Fibroblast of the conjunctiva (primary cell): ENCODE measurements around the gene ARPP21.
A peak's percentile ranks its signal among the peaks of the same experiment; 100 is the strongest.

Experiments used
- DNase-seq: peaks from one replicate; pipeline ENCODE4 v3.0.0-alpha.2; 2010; ENCODE audit warnings: low read depth

The ARPP21 gene

DNA sequence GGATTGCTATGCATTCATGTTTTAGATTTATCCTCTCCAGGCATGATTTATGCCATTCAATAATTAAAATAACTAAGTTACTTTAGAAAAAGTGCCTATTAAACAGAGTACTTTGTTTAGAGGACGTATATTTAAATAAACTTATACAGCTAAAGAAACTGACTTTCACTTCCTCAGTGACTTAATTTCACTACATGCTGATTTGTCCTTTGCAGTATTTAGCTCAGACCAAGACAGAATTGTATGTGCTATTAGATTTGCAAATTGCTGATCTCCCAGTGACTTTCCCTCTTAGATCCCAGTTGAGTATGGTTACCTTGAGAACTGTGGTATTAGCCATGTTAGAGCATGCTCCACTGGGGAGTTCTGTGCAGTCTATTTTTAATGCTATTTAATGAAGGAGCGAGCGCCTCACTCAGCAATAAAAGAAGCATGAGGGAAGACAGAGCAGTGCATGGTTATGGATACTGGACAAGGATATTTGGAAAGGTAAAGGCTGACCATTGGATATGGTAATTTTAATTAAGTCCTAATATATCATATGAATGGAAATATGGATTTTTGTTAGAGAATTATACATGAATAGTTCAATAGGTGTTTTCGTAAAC lies 2.7 kb downstream of the ARPP21 start:
- DNase-seq = no peak

DNA sequence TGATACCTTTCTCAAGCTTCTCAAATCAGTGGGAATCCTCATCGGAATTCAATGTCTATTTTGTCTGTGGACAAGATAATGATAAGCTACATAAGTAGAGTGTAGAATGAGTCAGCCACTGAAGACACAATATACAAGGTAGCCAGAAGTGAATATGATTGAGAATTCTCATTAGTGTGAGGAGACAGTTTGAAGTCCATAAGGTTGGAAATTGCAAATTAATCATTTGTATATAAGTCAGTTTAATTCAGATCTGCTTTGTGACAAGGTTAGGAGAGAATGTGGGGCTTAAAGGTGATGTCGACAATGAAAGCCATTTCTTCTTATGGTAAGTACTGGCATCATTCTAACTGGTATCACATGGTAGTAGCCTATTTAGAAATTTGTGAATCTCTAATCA lies 4.2 kb downstream of the ARPP21 start:
- no peak for DNase-seq

DNA sequence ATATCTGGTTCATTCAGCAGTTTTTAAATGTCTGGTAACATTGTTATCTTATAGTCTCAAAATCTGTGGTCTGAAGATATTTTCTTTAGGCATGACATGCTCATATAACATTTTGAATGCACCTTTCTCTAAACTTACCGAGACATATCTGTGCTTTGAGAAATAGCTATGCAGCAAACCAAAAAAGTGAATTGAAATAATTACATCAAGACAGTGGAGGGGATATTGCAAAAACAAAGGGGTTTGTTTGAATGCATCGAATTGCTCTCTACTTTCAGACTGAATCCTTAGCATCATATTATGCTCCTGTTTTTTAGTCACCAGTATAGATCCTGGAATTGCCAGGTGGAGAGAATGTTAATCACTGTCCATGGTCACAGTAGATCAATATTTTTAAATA lies 5.1 kb downstream of the ARPP21 start:
- DNase-seq = no peak

DNA sequence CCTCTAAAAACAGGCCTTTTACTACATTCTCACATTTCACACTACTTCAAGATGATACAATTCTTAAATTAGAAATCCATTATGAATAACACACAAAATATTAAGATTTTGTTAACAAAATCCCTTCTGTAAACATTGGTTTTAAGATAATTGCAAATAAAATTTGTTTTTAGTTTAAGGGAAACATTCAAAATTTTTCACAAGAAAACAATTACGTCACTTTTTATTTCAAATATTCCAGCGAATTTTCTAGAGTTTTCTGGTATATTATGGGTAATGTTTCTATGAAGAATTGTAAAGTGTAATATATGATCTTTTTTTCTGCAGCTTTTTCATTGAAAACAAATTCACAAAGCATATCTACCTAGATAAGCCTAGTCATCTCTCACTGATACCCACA lies 5.9 kb downstream of the ARPP21 start:
- DNase-seq = no peak

DNA sequence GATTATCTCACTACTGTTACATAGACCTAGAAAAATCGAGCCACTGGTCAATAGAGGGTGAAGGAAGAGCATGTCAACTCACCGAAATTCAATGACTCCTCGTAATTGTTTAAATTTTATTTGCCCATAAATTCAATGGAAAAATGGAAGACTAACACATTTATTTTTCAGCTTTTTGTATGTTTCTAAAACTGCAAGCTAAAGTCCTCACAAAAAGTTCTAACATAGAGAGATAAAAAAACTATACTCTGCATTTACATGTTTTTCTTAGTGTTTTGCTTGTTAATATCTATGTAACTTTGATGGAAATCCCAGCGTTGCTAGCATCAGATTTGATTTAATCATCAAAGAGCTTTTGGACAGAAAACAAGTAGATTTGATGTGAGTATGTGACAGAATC lies 6.8 kb downstream of the ARPP21 start:
- DNase-seq = no peak

DNA sequence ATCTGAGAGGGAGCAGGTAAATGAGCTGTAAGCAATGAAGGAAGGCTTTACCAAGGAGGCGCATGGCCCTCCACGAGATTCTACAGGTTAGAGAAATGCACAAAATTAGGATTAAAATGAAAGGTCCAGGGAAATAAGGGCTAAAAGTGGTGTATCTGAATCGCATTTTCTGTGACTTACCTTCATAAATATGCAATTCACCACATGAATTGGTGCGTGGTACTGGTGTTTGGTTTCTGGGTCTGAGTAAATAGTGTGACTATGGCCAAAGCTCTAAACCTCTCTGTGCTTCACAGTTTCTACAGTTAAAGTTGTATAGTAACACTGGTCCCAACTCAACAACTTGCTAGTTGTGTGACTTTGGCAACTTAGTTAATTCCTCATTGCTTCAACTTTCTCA lies 8.1 kb downstream of the ARPP21 start:
- no peak for DNase-seq

DNA sequence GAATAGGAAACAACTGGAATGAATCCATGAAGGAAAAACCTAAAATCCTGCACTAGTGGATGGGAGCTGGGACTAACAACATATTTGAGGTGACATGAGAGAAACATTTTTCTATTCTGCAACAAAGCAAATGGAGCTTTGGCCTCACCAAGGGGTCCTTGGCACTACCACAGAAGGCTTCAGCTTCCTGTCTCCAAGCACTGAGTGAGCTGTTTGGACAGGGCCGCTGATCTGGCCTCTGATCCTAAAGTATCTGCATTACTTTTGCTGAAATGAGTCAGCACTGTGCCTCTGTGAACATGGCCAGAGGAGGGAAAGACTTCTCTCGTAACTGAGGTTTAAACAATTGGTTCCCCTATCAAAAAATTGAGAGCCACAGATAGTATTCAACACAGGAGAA lies 9.0 kb downstream of the ARPP21 start:
- DNase-seq = no peak

DNA sequence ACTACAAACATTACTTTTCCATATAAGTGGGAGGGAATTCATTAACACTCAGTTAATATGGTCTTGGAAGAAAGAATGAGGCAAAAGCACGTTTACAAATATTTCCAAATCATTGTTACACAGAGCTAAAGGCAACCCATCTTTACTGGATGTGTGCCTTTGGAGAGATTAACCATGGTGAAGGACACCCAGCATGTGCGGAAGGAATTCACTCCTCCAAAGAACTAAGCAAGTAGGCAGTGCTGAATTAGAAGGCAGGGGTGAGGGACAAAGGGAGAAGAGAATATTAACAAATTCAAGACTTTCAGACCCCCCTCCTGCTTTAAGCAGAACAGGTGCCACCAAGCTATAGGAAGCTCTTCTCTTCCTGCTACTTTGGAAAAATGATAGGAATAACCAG lies 10.1 kb downstream of the ARPP21 start:
- DNase-seq = no peak

DNA sequence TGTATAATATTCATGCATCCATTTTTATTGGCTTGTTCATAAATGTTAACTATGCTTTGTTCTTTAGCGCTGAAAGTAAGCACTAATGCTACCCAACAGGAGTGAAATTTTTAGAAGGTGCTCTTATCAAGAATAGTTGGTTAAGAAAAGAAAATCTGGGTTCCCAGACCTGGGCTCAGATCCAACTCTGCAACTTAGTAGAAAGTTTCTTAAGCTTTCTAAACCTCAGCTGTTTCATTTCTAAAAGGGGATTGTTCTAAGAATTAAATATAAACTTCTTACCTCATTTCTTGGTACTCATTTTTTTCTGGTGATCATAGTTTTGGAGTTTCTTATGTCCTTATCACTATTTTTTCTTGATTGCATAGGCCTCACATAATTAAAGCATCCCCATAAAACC lies 12.1 kb downstream of the ARPP21 start:
- no peak for DNase-seq

DNA sequence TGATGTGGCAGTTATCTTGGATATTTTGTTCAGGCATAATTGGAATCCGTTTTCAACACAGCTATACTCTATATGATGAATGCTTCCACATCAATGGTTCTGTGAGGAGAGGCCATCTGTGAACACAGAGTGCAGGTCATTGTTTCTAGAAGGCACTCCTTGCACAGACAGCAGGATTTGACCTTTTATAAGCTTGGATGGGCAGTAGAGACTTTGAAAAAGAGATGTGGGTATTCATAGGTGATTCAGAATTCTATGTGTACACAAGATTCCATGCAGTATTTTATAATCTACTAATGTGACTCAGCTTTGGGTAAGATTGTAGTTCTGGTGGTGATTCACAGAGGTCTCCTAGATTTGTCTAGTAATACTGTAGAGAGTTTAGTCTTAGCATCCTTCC lies 12.5 kb downstream of the ARPP21 start:
- no peak for DNase-seq

DNA sequence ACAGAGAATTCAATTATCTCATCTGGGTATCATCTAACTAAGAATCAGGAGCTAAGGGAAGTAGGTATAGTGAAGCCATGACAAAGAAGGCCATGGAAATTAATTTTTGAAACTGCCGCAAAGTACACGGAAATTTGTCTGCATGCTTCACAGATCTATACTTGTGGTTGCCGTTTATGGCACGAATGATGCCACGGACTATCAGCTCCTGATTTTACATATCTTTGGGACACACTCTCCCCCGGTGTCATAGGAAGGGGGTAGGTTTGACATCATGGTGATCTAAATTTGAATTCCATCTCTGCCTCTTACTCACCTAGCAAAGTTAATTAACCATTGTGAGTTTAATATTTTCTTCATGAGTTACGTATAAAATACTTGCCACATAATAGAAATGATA lies 14.0 kb downstream of the ARPP21 start:
- DNase-seq = no peak

DNA sequence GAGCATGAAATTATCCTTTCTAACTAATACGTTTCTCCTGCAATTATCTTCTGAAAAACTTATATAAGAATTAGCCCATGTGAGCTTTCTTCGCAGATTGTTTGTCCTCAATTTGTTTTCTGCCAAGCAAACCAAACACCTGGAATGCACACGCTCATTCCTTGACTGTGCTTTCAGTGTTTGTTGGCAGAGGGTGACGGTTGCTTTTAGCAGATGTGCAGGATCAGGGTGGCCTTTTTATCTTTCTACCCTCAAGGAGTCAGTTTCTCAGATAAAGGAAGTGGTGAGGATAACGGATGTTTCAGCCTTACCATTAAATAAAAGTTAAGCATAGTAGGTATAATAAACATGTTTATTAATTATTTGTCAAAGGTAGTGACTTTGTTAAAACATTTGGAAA lies 15.2 kb downstream of the ARPP21 start:
- DNase-seq = no peak

DNA sequence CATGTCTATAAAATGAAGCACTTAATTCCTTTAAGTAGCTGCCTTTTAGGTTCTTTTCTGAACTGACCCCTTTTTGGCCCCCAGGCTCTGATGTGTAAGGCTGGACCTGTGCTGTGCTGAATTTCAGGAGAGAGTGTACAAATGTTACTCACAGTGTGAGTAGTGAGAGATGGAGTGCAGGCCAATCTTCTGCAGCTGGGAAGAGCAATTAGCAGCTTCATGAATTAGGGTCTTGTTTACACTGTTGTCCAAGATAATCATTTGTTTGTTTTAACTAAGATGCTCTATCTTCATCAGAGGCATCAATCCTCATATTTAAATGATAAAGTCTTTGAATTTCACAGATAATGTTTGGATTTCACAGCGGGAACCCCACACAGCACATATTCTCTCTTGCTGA lies 19.4 kb downstream of the ARPP21 start:
- DNase-seq = no peak

DNA sequence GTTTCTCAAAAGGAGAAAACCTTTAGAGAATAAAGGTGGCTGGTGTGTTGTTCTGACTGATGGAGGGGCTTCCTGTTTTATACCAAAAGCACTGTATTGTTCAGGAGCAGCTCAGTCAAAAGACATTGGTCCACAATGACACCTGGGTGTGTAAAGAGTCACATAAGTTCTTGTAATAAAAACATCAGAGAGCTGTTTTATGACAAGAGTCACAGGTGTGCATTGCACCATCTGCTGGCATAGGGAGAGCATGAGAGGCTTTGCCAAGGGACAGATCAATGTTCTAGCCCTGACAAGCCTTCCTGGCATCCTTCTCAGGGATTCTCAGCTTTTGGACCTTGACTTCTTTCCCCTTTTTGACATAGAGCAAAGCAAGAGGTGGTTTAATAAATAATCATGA lies 20.4 kb downstream of the ARPP21 start:
- DNase-seq = no peak

DNA sequence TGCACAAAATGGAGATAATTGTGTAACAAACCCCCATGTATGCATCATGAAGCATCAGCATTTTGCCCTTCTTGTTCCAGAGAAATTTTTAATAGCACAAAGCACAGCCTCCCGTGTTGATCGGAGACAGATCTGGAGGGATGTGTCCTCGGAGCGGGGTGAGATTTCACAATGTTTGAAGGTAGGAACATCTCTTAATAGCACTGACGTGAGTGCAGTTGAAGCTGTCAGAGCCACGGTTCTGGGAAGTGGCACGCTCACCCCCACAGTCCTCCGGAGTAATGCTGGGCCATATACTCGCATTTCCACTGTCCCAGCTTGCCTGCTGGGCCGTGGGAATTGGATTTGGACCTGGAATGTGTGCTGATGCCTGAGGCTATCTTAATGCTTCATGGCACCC lies 24.1 kb downstream of the ARPP21 start:
- DNase-seq = no peak

DNA sequence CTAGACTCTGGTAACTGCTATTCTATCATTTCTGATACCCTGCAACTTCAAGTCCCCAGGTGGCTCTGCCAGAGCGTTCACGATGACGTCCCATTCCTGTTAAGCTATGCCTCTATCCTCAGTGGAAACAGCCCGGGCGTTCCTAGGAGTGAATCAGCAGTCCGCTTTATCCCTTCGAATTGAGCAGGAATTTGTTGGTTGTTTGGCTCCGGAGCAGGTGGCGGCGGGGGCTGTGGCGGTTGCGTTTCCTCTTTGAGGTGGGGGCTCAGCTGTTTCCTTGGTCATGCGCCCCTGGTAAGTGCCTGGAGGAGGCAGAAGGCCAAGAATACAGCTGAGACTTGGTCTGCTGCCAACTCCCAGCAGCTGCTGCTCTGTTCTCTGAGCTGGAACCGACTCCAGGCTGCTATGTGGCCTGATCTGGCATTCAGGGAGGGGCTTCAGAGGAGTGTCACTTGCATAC lies 25.2 kb downstream of the ARPP21 start:
- peak; percentile 8 for DNase-seq

DNA sequence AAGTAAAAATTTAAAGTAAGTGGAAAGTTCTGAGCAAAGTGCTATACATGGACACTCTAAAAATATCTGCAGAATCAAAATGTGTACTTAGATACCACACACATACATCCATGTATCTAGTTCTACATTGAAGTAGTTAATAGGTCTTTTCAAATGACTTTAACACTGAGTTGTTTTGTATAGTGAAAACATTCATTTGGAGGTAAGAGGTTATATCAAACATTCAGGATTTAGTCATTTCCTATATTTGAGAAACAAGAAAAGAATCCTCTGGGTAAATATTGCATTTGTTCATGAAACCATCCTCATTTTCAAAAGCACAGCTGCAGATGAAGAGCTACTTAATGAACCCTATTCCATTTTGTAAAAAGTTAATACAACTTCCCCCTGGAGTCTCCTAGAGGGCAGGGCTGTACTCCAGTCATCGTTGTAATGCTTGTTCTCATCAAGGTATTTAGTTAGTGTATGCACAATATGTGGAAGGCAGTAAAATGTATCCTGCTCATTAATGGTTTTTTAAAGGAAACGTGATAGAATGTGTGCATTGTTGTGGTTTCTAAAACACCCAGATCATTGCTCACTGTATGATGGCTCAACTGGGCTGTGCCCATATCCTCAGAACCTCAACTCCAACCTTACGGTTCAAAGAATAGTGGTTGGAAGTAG lies 26.2 kb downstream of the ARPP21 start:
- DNase-seq = no peak

DNA sequence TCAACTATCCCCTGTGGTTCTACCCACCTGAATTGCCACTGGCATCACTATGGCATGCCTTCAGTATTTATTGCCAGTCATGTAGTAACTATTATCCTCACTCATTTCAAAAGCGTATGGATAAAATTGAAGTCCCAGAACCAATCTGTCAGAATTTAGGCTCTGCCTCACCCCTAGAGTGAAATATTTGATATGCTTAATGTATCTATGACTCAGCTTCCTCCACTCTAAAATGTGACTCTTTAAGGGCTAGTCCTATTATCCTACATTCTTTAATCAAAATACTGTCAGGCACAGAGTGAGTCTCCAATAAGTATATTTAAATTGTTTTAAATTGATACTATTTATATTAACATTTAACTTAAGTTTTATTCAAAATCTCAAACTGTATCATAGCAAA lies 27.6 kb downstream of the ARPP21 start:
- no peak for DNase-seq

DNA sequence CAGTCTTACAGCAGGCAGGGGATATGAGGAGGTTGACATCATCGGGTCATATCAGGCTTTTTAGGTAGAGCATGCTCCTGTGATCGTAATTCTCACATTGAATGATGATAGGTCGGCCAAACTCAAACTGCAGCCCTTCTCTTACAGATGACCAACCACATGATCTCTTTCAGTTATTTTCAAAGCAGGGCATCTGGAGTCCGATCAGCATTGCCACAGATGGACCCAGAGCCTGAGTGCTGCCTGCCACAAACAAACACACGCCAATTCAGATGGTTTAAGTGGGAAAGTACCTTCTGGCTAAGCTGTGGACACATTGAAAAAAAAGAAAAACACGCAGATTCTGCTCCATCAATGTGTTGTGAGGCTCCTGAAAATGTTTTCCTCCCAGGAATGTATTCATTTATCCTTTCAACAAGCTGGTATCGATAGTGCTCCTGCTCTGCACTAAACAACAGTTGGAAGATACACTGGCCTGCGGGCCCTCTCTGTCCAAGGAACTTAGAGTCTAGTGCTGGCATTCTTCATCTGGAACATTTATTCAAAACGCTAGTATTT lies 31.2 kb downstream of the ARPP21 start:
- no peak for DNase-seq

DNA sequence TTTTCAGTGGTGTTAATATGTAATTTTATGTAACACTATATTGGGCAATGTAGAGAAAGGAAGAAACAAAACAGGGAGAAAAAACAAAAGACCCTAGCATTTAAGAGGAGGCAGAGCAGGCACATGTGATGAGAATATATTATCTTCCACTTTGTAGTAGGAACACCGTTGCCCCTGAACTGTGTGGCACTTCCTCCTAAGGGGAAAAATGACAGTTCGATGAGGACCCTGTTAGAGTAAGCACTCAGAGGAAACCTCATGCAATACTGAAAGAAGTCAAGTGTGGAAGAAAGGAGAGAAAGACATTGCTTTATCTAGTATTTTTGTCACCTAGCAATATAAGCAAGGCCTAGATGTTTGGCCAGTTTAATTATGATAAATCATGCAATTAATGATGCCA lies 32.2 kb downstream of the ARPP21 start:
- no peak for DNase-seq

DNA sequence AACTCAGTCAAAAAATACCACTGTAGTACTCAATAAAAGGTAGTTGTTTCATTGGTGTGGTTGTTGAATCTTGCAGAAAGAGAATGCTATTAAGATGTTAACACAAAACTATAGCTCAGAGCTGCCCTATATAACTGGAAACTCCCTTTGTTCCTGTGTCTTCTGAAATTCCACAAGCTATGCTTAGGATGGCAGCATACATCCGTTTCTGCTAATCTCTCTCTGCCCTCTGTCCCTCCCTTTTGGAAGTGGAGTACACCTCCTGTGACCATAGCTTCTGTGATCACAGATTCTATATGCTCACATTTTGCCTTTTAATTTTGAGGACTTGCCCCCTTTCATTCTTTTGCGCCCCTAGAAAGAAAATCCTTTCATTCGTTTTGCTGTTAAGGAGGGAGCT lies 33.7 kb downstream of the ARPP21 start:
- DNase-seq = no peak

DNA sequence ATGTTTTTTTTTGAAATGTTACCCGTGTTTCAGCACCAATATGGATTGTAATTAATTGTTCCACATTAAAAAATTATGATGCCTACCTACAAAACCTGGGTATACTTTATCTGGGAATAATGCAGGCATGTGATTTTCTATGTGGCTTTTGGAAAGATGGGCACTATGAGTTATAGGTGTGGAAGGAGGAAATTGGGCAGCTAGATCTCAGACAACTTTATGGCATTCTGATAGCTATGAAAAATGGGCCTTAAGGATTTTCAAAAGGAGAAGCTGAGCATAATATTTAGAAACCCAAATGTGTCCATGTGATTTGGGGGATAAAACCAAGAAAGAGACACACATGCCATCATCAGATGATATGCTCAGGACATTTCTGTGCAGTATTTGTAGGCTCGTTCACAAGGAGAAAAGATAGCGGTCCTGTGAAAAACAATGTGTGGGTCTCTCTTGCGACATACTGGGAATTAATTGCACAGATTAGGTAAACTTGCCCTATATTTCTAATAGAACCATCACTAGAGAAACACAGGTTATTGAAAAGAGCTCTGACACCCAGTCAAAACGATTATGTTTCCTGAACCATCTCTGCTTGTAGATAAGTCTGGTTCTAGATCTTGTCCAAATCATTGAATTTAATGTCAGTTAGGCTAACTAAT lies 35.3 kb downstream of the ARPP21 start:
- DNase-seq = no peak

DNA sequence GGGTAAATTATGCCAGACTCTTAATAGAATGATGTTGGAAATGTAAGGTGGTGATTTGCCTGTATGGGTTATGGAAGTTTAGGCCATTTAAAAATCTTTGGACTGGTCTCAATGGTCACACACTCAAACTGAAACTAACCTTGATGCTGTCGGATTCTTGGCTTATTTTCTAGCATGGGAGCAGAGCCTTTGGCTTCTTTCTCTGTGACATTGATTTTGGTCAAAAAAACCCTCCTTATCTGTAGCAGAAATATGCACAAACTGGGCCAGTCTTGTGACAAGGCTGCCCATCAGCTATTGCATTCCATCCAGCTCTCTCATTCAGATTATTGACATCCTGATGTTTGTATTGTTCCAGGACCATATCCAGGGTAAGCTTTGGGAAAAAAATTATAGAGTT lies 35.9 kb downstream of the ARPP21 start:
- DNase-seq = no peak
